ENCODE data around the gene CCNG2. TPM values are rescaled to one million over a fixed set of nuclear protein-coding genes. Genes with fewer than 3 reads are reported as not detected.

The CCNG2 gene
- total RNA-seq, 4 donors from 2014 or later = 24.7 to 41.8 (median 29.2) TPM

DNA sequence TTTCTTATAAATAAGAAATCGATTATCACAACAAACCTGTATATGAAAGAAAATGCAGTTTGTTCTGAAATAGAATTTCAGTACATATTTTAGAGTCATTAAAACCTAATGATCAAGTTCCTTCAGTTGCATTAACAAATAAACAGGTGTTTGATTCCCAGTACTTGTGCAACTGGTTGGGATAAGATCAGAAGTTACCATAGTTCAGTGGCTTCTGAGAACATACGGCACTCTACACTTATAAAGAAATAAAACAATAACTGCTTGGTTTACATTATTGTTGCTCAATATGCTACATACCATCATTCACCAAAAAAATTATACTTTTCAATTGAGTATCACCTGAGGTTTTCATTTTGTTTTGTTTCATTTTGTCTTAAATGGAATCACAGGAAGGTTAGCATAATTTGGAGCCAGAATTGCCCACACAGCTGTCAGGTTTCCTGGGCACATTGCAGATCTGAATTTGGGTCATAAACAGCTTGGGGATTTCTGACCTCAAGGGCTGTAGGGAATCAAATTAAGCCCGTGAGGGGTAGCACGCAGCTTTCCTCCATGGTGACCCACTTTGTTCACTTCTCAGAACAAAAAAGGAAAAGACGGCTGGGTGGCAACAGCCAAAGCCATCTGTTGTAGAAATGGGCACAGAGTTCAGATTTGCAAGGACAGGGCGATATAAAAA, 14.9 kb upstream of the CCNG2 start:
- TF ChIP-seq CTCF (IDR thresholded peaks at IDR 0.05) = no peak
- no peak for TF ChIP-seq POLR2A (IDR thresholded peaks at IDR 0.05)
- WGBS, 2 donors = 81 to 83% methylated on average over 6 of the region's 6 CpGs
- Histone ChIP-seq H3K4me3 (replicated peaks in 1 of 3) (no peak overlapping the region), H3K9me3 (no peaks in the 10 kb centered on the region), H3K36me3 (no peaks in the 10 kb centered on the region), H3K27me3 (no peaks in the 10 kb centered on the region), H3K27ac (no peak overlapping the region), H3K4me1 (no peaks in the 10 kb centered on the region)
- DNase-seq = no peak
- intact Hi-C loops (cut with DNase I) = no loop called here

DNA sequence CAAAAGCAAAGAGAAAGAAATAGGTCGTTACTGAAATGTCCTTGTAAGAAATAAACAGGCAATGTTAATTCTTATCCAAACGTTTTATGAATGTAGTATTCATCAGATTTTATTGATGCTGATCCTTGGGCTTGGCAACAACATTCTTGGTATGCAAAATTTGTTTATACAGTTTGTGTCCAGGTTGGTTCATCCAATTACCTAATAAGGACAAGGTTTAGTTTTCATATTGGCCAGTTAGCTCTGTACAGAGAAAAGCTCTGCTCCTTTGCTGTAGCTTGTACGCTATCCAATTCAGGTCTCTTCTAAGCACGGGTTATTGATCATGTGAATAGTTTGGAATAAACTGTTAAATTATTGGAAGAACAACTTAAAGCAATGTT, 14.4 kb upstream of the CCNG2 start:
- H3K27me3 ChIP-seq = no peaks in the 10 kb centered on the region
- intact Hi-C loops (cut with DNase I) = no loop called here
- H3K27ac ChIP-seq = no peak overlapping the region
- H3K4me1 ChIP-seq = no peaks in the 10 kb centered on the region
- H3K36me3 ChIP-seq = no peaks in the 10 kb centered on the region
- no peak overlapping the region for H3K4me3 ChIP-seq (replicated peaks in 1 of 3)
- 78 to 82% methylated on average over 4 of the region's 4 CpGs for WGBS, 2 donors
- H3K9me3 ChIP-seq = no peaks in the 10 kb centered on the region
- DNase-seq = no peak
- TF ChIP-seq POLR2A (IDR thresholded peaks at IDR 0.05) (no peak), CTCF (IDR thresholded peaks at IDR 0.05) (no peak)

DNA sequence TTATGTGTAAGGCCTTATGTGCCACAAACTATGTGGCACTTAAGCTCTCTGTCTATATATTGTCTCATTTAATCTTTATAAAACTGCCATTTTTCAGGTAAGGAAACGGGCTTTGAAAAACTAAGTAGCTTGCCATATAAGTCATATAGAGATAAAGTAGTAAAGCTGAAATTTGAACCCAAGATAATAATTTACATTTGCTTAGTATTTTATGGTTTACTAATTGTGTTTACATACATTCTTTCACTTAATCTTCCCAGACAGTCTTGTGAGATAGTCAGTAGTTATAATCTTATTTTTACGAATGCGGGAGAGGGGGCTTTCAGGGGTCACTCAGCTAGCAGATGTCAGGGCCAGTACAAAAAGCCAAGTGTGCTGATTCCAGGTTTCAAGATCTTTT, 13.9 kb upstream of the CCNG2 start:
- Histone ChIP-seq H3K9me3 (no peaks in the 10 kb centered on the region), H3K27me3 (no peaks in the 10 kb centered on the region), H3K4me1 (no peaks in the 10 kb centered on the region), H3K27ac (no peak overlapping the region), H3K4me3 (replicated peaks in 1 of 3) (no peak overlapping the region), H3K36me3 (no peaks in the 10 kb centered on the region)
- DNase-seq = no peak
- no peak for TF ChIP-seq CTCF (IDR thresholded peaks at IDR 0.05)
- no peak for TF ChIP-seq POLR2A (IDR thresholded peaks at IDR 0.05)
- 81 to 86% methylated on average over 3 of the region's 3 CpGs for WGBS, 2 donors
- intact Hi-C loops (cut with DNase I) = no loop called here

- Histone ChIP-seq H3K9me3 (no peaks in the 10 kb centered on the region), H3K4me1 (no peaks in the 10 kb centered on the region), H3K27me3 (no peaks in the 10 kb centered on the region), H3K36me3 (no peaks in the 10 kb centered on the region), H3K27ac (no peak overlapping the region), H3K4me3 (replicated peaks in 1 of 3) (no peak overlapping the region)
- no peak for DNase-seq
- TF ChIP-seq POLR2A (IDR thresholded peaks at IDR 0.05) (no peak), CTCF (IDR thresholded peaks at IDR 0.05) (no peak)
- intact Hi-C loops (cut with DNase I) = no loop called here
- 76 to 87% methylated on average over 1 of the region's 1 CpG for WGBS, 2 donors
Measured at GRCh38 chr4:77145842-77146185, 11.2 kb upstream of the CCNG2 start.

DNA sequence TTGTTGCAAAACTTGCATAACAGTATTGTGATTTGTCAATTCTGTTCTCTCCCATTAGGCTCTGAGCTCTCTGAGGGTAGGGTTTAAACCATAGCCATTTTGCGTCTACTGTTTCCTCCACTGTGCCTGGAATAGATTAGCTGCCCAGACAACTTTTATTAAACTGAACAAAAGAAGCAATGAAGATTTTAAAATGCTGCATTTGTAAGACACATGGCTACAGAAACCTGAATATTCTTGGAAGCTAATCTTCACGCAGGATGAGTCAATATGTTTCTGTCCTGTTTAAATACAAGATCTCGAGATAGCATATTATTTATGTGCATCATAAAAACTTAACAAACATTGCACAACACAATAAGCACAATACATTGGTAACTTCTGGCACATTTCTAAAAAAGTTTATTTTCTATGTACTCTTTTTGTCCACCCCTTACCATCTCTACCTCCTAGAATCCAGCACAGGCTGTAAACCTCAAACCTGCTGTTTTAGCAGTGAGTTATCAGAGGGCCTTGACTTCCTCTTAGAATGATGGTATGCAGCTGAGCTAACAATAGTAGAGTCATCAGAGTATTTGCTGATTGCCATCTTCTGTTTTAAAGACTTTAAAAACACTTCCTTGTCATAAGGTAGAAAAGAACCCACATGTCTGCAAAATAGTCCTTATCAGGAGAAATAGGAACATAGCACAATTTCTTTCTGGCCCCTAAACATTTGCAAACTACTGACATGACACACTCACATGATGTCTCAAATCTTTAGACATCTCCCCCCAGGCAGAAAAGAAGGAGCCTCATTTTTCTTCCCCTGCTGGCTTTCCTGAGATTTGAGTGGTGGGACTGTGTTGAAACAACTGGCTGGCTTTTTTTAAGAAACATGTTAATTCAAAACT, 10.6 kb upstream of the CCNG2 start:
- no peak for DNase-seq
- H3K27ac ChIP-seq = no peak overlapping the region
- H3K4me1 ChIP-seq = no peaks in the 10 kb centered on the region
- H3K36me3 ChIP-seq = no peaks in the 10 kb centered on the region
- intact Hi-C loops (cut with DNase I) = no loop called here
- no peaks in the 10 kb centered on the region for H3K9me3 ChIP-seq
- TF ChIP-seq CTCF (IDR thresholded peaks at IDR 0.05) (no peak), POLR2A (IDR thresholded peaks at IDR 0.05) (no peak)
- no peak overlapping the region for H3K4me3 ChIP-seq (replicated peaks in 1 of 3)
- 88 to 91% methylated on average over 3 of the region's 3 CpGs for WGBS, 2 donors
- H3K27me3 ChIP-seq = no peaks in the 10 kb centered on the region

Measured in thyroid gland (tissue), 4 donors.